Activated naive CD4-positive, alpha-beta T cell treated with anti-CD3 and anti-CD28 coated beads, Interleukin-2, amount 50 U/mL, for 16 hours (primary cell): ENCODE measurements around the gene ARHGAP27.

Experiments used
- DNase-seq: peaks from one replicate; pipeline ENCODE4 v3.0.0-alpha.2; 2020

The ARHGAP27 gene

GRCh38 chr17:45404870-45405249 lies 27.8 kb downstream of the ARHGAP27 start:
- no peak for DNase-seq

- no peak for DNase-seq
These were observed 28.7 kb downstream of the ARHGAP27 start for GRCh38 chr17:45403906-45404490.

DNA sequence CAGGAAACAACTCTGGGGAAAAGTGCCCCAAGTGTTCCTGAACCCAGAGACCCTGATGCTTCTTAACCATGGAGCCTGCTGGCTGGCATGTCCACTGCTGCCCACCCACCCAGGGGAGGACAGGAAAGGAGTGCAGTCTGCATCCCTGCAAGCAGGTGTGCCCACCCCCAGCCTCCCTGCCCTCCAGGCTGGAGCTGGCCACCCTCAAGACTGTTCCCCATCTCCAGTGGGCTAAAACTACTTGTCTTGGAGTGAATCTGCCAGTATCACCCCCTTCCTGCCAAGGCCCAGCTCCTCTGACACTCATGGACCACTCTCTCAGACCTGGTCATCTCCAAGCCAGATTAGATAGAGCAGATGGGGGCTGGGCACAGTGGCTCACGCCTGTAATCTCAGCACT lies 29.8 kb downstream of the ARHGAP27 start:
- DNase-seq: no peak

DNA sequence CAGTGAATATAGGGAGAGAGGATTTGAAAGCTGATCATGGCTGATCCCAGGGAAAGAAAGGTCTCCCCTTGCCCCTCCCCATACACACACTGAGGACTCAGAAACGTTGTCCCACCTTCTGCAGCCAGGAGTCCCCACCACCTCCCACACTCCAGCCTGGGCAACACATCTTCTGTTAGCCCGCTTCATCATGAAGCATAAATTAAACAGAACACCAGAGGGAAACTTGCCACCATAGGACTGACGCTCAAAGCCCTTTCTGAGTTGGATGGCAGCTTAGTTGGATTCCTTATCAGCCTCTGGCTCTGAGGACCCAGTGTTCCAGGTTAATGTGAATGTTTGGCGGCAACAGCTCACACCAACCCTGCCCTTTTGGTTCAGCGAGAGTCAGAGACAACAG lies 33.9 kb downstream of the ARHGAP27 start:
- DNase-seq: no peak

DNA sequence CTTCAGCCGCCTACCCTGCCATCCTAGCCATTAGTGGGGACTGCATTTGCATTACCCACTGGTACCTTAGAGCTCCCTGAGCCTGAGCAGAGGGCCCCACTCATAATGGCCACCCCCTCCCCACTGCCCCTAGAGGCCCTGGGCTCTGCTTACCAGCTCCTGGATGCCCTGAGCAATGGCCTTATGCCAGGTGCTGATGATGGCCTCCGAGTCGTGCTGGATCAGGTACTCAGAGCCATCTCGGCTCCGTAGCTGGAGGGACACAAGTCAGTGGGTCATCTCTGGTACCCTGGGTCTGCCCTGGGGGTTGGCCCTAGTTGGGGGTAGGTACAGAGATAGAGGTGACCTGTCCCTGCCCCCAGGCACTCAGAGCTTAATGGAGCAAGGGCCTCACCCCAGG lies 34.9 kb downstream of the ARHGAP27 start:
- DNase-seq: no peak

DNA sequence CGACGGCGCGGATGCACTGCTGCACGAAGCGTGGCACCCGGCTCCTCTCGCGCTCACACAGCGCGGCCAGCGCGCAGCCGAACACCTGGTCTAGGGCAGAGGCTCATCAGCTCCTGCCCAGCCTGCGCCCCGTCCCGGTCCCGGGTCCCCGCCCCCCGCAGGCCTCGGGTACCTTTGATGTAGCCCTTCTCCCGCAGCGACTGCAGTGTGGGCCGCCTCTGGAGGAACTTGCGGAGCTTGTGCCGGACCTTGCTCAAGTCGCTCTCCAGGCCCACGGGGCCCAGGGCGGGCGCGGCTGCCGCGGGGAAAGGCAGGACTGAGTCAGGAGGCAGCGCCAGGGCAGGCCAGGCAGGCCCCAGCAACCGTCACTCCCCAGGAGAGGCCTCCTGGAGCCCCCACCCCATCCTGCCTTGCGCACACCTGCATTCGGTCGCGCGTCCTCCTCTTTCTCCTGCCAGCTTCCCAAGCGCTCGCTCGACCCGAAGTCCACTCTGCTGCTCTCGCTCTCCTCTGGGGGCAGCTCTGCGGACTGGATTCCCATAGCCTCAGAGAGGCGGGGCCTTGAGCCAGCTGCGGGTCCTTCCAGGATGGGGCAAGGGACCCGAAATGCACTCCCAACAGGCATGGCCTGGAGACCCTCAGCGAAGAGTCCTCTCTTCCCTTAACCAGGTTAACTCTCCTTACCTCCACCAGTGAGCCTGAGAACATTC lies 36.0 kb downstream of the ARHGAP27 start:
- no peak for DNase-seq

DNA sequence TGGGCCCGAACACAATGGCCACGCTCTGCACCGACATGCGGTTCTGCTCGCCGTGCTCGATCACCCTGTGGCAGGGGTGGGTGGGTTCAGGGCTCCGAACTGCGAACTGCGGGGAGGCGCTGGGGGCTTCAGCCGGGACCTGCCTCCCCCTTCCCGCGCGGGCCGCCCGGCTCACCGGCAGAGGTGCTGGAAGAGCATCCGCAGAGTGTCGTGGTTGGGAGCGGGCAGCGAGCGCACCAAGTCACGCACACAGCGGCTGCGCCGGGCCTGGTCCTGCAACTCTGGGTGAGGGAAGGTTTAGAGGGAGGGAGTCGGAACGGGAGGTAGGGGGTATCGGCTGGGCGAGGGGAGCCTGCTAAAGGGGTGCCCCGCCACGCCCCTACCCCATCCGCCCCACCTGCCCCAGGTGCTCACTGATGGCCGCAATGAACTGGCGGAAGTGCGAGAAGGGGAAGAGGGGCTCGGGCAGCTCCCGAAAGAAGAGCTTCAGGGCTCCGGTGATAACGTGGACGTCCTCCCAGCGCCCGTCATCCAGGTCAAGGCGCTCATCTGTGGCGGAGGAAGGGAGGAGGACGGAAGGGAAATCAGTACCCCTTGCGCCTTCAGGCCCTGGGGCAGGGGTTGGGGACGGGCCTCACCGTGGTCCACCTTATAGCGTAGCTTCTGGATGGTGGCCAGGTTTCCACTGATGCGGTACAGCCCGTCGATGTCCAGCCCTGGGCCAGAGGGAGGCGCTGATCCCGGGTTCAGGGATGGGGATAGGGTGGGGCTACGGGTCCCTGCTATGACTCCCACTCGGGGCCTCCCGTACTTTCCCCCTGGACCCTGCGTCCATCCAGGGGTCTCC lies 36.9 kb downstream of the ARHGAP27 start:
- DNase-seq: no peak

GRCh38 chr17:45394913-45395568 lies 37.6 kb downstream of the ARHGAP27 start:
- peak; percentile 44 for DNase-seq

GRCh38 chr17:45394564-45394912 lies 38.1 kb downstream of the ARHGAP27 start:
- DNase-seq: no peak

GRCh38 chr17:45394091-45394490 lies 38.6 kb downstream of the ARHGAP27 start:
- DNase-seq: no peak

- no peak for DNase-seq
These were observed 39.3 kb downstream of the ARHGAP27 start for GRCh38 chr17:45393411-45393810.

DNA sequence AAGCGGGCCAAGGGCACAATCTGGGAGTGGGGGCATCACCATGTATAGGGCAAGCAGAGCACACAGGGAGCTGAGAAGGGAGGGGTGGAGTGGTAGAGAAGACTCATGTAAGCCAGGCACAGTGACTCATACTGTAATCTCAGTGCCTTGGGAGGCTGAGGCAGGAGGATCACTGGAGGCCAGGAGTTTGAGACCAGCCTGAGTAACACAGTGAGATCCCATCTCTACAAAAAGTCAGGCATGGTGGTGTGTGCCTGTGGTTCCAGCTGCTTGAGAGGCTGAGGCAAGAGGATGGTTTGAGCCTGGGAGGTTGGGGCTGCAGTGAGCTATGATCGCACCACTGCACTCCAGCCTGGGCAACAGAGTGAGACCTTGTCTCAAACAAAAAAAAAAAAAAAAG lies 40.8 kb downstream of the ARHGAP27 start:
- DNase-seq: no peak

- no peak for DNase-seq
These were observed 41.4 kb downstream of the ARHGAP27 start for GRCh38 chr17:45391291-45391690.

GRCh38 chr17:45389354-45389753 lies 43.3 kb downstream of the ARHGAP27 start:
- no peak for DNase-seq

GRCh38 chr17:45388604-45389325 lies 43.9 kb downstream of the ARHGAP27 start:
- DNase-seq: no peak

GRCh38 chr17:45387739-45388138 lies 44.9 kb downstream of the ARHGAP27 start:
- no peak for DNase-seq

- DNase-seq: no peak
These were observed 46.5 kb downstream of the ARHGAP27 start for GRCh38 chr17:45386178-45386577.

DNA sequence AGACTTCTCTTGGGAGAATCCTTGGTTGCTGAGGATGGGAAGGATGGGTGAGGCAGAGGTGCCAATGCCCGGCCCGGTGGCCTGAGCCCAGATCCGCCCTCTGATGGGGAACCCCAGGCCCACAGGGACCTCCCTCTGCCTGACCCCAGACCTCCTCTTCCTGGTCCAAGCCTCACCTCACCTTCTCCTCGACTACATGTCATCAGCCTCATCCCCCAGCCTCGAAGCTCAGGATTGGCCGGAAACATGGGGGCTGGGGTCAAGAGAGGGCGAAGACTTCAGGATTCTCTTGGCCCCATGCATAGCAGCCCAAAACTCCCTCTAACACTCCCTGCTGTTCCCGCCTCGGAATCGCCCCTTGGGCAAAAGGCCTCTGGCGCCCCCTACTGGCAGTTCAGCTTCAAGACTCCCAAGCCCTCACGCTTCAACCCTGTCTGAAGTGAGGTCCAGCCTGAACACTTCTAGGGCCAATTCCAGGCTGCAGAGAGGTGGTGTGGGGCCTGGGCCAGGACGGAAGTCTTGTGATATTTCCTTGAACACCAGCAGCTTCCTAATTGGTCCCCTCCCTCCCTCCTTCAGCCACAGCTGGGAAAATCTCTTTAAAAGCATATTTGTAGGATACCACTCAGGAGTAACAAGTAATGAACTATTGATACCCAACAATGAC lies 47.2 kb downstream of the ARHGAP27 start:
- peak; percentile 87 for DNase-seq

- no peak for DNase-seq
These were observed 47.8 kb downstream of the ARHGAP27 start for GRCh38 chr17:45384789-45385262.

GRCh38 chr17:45384047-45384788 lies 48.5 kb downstream of the ARHGAP27 start:
- no peak for DNase-seq

GRCh38 chr17:45383003-45383402 lies 49.7 kb downstream of the ARHGAP27 start:
- DNase-seq: no peak
